Esophagus muscularis mucosa (tissue), 3 donors: ENCODE measurements around the gene RIPPLY2.

Experiments used
- CTCF ChIP-seq, 3 experiments: fragments of 200-600 bp in 2 of 3; fragments of 450-650 bp in 1 of 3; sonication (generic) in 2 of 3; IDR thresholded peaks; one replicate each; pipeline ENCODE4 v1.5.1; 2017 to 2019; ENCODE audit warnings: antibody characterized with exemption in 3 of 3, mild to moderate bottlenecking in 2 of 3, moderate library complexity in 1 of 3
- POLR2A ChIP-seq: fragments of 450-650 bp; IDR thresholded peaks from one replicate; pipeline ENCODE4 v1.6.1; 2017; ENCODE audit warnings: antibody characterized with exemption, moderate library complexity, mild to moderate bottlenecking, low read depth

- no peak for TF ChIP-seq CTCF (IDR thresholded peaks at IDR 0.05)
- TF ChIP-seq POLR2A = no peak
These were observed 14.4 kb upstream of the RIPPLY2 start for GRCh38 chr6:83838727-83839126.
